GM12878 (cell line): ENCODE data around the gene TREM1. TPM values are rescaled to one million over a fixed set of nuclear protein-coding genes. Genes with fewer than 3 reads are reported as not detected.

Experiments used
- ATAC-seq: fragments of 200-7000 bp; cut with Tn5 transposase; 3 replicates; pipeline ENCODE4 v1.9.1; 2020; ENCODE audit warnings: mild to moderate bottlenecking, moderate library complexity
- BruUV-seq: library from RNA; stranded (reverse); fragments of 400-500 nt; replicated peaks from 2 replicates; lab custom pipeline; 2021; lab: Mats Ljungman, UMichigan
- CTCF ChIA-PET: fragments of 300-600 bp; sonication (Branson Sonifier 250); formaldehyde crosslinking; extraction: SDS; loops from one replicate; lab custom pipeline; 2021; ENCODE audit warnings: inconsistent platforms; lab: Yijun Ruan, JAX
- POLR2A ChIA-PET: fragments of 350-600 bp; formaldehyde crosslinking; extraction: SDS; loops from one replicate; lab custom pipeline; 2021; ENCODE audit warnings: inconsistent platforms; lab: Charles Lee
- RAD21 ChIA-PET: fragments of 300-600 bp; sonication (Branson Sonifier 250); formaldehyde crosslinking; loops from one replicate; lab custom pipeline; 2023; ENCODE audit warnings: antibody characterized with exemption; ENCODE audit not compliant: unreplicated experiment; lab: Charles Lee
- SMC1A ChIA-PET: fragments of 300-600 bp; sonication (Branson Sonifier 250); formaldehyde crosslinking; loops from one replicate; lab custom pipeline; 2023; ENCODE audit not compliant: unreplicated experiment, uncharacterized antibody; lab: Charles Lee
- DNase-seq: peaks from one replicate; pipeline ENCODE4 v3.0.0-alpha.2; 2011; ENCODE audit warnings: low read depth, low spot score
- FAIRE-seq: peaks from 3 replicates; lab custom pipeline; 2011; peaks lifted over from hg19 to GRCh38; lab: Jason Lieb, UNC
- H2AFZ ChIP-seq: 2 replicates; pipeline ENCODE4 v1.6.0; 2011; ENCODE audit warnings: low read depth, low read length, control low read depth; ENCODE audit not compliant: control insufficient read depth
- H3K27ac ChIP-seq: 2 replicates; pipeline ENCODE4 v1.5.1; 2011; ENCODE audit warnings: control low read depth; ENCODE audit not compliant: control insufficient read depth, insufficient read depth
- H3K27me3 ChIP-seq, 2 experiments: replicated peaks in 1 of 2; 2 replicates each; pipeline versions ENCODE4 v1.6.0 to v1.6.1; 2011; ENCODE audit warnings: low read length in 1 of 2; ENCODE audit not compliant: control insufficient read depth in 2 of 2, insufficient read depth in 2 of 2
- H3K36me3 ChIP-seq, 2 experiments: 2 replicates each; pipeline ENCODE4 v1.5.1; 2011; ENCODE audit warnings: low read length in 1 of 2; ENCODE audit not compliant: control insufficient read depth in 2 of 2, insufficient read depth in 2 of 2
- H3K4me1 ChIP-seq: 2 replicates; pipeline ENCODE4 v1.6.1; 2011; ENCODE audit warnings: mild to moderate bottlenecking, low read length, moderate library complexity, mixed read lengths; ENCODE audit not compliant: control insufficient read depth, insufficient read depth
- H3K4me2 ChIP-seq: 2 replicates; pipeline ENCODE4 v1.6.0; 2011; ENCODE audit warnings: control low read depth; ENCODE audit not compliant: control insufficient read depth, insufficient read depth
- H3K4me3 ChIP-seq: fragments of 200-600 bp; sonication (generic); 2 replicates; pipeline ENCODE4 v1.5.1; 2016
- H3K79me2 ChIP-seq: 2 replicates; pipeline ENCODE4 v1.6.0; 2011; ENCODE audit warnings: low read length; ENCODE audit not compliant: control insufficient read depth, insufficient read depth
- H3K9ac ChIP-seq: 2 replicates; pipeline ENCODE4 v1.8.0; 2011; ENCODE audit warnings: low read length, control low read depth, mixed read lengths; ENCODE audit not compliant: control insufficient read depth, insufficient read depth
- H3K9me3 ChIP-seq: replicated peaks from 3 replicates; pipeline ENCODE4 v1.5.1; 2011; ENCODE audit warnings: mild to moderate bottlenecking, low read length; ENCODE audit not compliant: control insufficient read depth, insufficient read depth
- H4K20me1 ChIP-seq: 2 replicates; pipeline ENCODE4 v1.6.0; 2011; ENCODE audit not compliant: control insufficient read depth, insufficient read depth
- ATF7 ChIP-seq: fragments of 450-650 bp; IDR thresholded peaks from 2 replicates; pipeline ENCODE4 v1.6.1; 2016; ENCODE audit warnings: low read depth, mild to moderate bottlenecking
- CREM ChIP-seq: IDR thresholded peaks from 2 replicates; pipeline ENCODE4 v1.6.1; 2014; ENCODE audit warnings: antibody characterized with exemption, low read depth
- EP300 ChIP-seq, 2 experiments: fragments of 150-350 bp in 1 of 2; IDR thresholded peaks; 2 replicates each; pipeline ENCODE4 v1.6.1; 2011 to 2012; ENCODE audit warnings: low read depth in 2 of 2, low read length in 2 of 2, borderline replicate concordance in 1 of 2, improper control_type of control experiment in 1 of 2, inconsistent platforms in 1 of 2; ENCODE audit not compliant: control insufficient read depth in 1 of 2
- GABPA ChIP-seq: IDR thresholded peaks from 2 replicates; pipeline ENCODE4 v1.6.1; 2014; ENCODE audit warnings: antibody characterized with exemption, low read depth, mild to moderate bottlenecking, inconsistent platforms
- HDGF ChIP-seq: fragments of 450-650 bp; IDR thresholded peaks from 2 replicates; pipeline ENCODE4 v1.6.1; 2016; ENCODE audit warnings: antibody characterized with exemption
- HSF1 ChIP-seq: fragments of 150-350 bp; IDR thresholded peaks from 2 replicates; pipeline ENCODE4 v1.6.1; 2014; ENCODE audit warnings: mild to moderate bottlenecking, low read depth, low read length
- MEF2A ChIP-seq: IDR thresholded peaks from 2 replicates; pipeline ENCODE4 v1.6.1; 2011; ENCODE audit warnings: low read depth, mild to moderate bottlenecking, low read length, moderate library complexity; ENCODE audit not compliant: insufficient read depth
- MEF2B ChIP-seq: fragments of 450-650 bp; IDR thresholded peaks from 2 replicates; pipeline ENCODE4 v1.6.1; 2018; ENCODE audit warnings: mild to moderate bottlenecking, moderate library complexity; ENCODE audit not compliant: partially characterized antibody, poor library complexity, severe bottlenecking
- MXI1 ChIP-seq: fragments of 150-350 bp; IDR thresholded peaks from 2 replicates; pipeline ENCODE4 v1.6.1; 2011; ENCODE audit warnings: low read depth, mild to moderate bottlenecking, inconsistent platforms, low read length, improper control_type of control experiment
- NFIC ChIP-seq: IDR thresholded peaks from 2 replicates; pipeline ENCODE4 v1.6.1; 2012; ENCODE audit warnings: low read depth, mild to moderate bottlenecking, inconsistent platforms, low read length, moderate library complexity
- USF1 ChIP-seq: IDR thresholded peaks from 2 replicates; pipeline ENCODE4 v1.6.1; 2011; ENCODE audit warnings: borderline replicate concordance, low read depth, mild to moderate bottlenecking, moderate library complexity, mixed read lengths, low read length; ENCODE audit not compliant: insufficient read depth; ENCODE audit errors: extremely low read length
- USF2 ChIP-seq: IDR thresholded peaks from 2 replicates; pipeline ENCODE4 v1.6.1; 2011; ENCODE audit warnings: low read depth, low read length, improper control_type of control experiment, borderline replicate concordance
- ZBTB11 ChIP-seq: fragments of 450-650 bp; formaldehyde crosslinking; IDR thresholded peaks from 2 replicates; pipeline ENCODE4 v1.5.0; 2022; ENCODE audit warnings: mild to moderate bottlenecking, missing genetic modification characterization
- WGBS: methylation state at CpG from one replicate; pipeline ENCODE4 v1.1.6; 2016; ENCODE audit warnings: low lambda C conversion rate; ENCODE audit not compliant: insufficient replicate concordance, insufficient coverage; ENCODE audit errors: missing lambda C conversion rate; 5-methylcytosine and 5-hydroxymethylcytosine counted together
- in situ Hi-C: fragments of 300-500 bp; cut with MboI; formaldehyde crosslinking; loops from 9 replicates; pipeline ENCODE4 v1.14.3; 2018; ENCODE audit warnings: mixed read lengths
- intact Hi-C: fragments of 100-400 bp; cut with micrococcal nuclease; formaldehyde crosslinking; loops from one replicate; pipeline ENCODE4 v1.14.2; 2022; ENCODE audit not compliant: unreplicated experiment
- polyA plus RNA-seq, 11 experiments: library from polyadenylated mRNA; depleted of rRNA in 4 of 11; unstranded in 6 of 11; stranded (reverse) in 5 of 11; fragments of >200 nt; fragmentation: Nextera tagmentation in 4 of 11; fragmentation: Illumina TruSeq in 1 of 11; extraction: Ambion mirVana in 4 of 11; extraction: Trizol in 1 of 11; gene quantifications; 1 replicate in 1 of 11; 2 replicates in 10 of 11; pipeline versions ENCODE4 v1.2.1 to v1.2.3, GENCODE V29; 2011 to 2016; ENCODE audit warnings: inconsistent platforms in 2 of 11, missing spikeins in 2 of 11, low read depth in 1 of 11
- total RNA-seq, 4 experiments: library from RNA; depleted of rRNA in 3 of 4; stranded (reverse); fragments of >200 nt in 3 of 4; fragmentation: Illumina TruSeq in 1 of 4; extraction: Trizol in 1 of 4; gene quantifications; 2 replicates each; pipeline versions ENCODE4 v1.2.1 to v1.2.3, GENCODE V29; 2013 to 2021

TREM1 gene
- total and polyA plus RNA-seq, 10 of the 15 experiments (the other 5 are each of a cell fraction or from before 2014, with no cell fraction given): 0.09 to 2.6 (median 0.28) TPM; not detected in 2

- in situ Hi-C loops (no loop called here), intact Hi-C loops (no loop called here)
- SMC1A ChIA-PET: interaction anchor here (0.9 to 4.8 kb wide), 19 partner anchors 8 to 445 kb away, joined by 3 to 33 read pairs (median 4); partner anchors contain the start of gene TREML2
- POLR2A ChIA-PET: interaction anchor here (0.7 to 4.8 kb wide), 6 partner anchors 10 to 88 kb away, joined by 3 to 20 read pairs (median 3); partner anchors contain the start of gene TREML2
- no peak overlapping the region for H3K4me3 ChIP-seq
- no peak overlapping the region for H3K27ac ChIP-seq
- peak; percentile 83 for FAIRE-seq
- H4K20me1 ChIP-seq: no peaks in the 10 kb centered on the region
- 14% methylated on average over 6 of the region's 6 CpGs for WGBS
- no TSS peak for BruUV-seq
- ATAC-seq: peak; percentile 93
- H3K36me3 ChIP-seq: no peaks in the 10 kb centered on the region
- CTCF ChIA-PET: interaction anchor here (0.7 to 6.5 kb wide), 8 partner anchors 10 to 418 kb away, joined by 3 to 53 read pairs (median 6); no protein-coding TSS in a partner anchor
- H3K4me2 ChIP-seq: no peak overlapping the region
- no peak overlapping the region for H2AFZ ChIP-seq
- H3K79me2 ChIP-seq: no peaks in the 10 kb centered on the region
- H3K9me3 ChIP-seq: no peaks in the 10 kb centered on the region; the same call in 2 of the 3 replicates
- H3K4me1 ChIP-seq: no peaks in the 10 kb centered on the region
- H3K9ac ChIP-seq: no peak overlapping the region
- DNase-seq: no peak
- RAD21 ChIA-PET: interaction anchor here (0.7 to 3.5 kb wide), 10 partner anchors 10 to 88 kb away, joined by 3 to 27 read pairs (median 8); partner anchors contain the start of genes NCR2 and TREML2
- no peaks in the 10 kb centered on the region for H3K27me3 ChIP-seq
- no peak for TF ChIP-seq ZBTB11 (CRISPR knock-in tag)
- TF ChIP-seq GABPA: no peak
- peak; percentile 63 for TF ChIP-seq MEF2A
- TF ChIP-seq CREM: peak; percentile 67; the same call in 1 of the 2 replicates
- peak; percentile 67; the same call in 1 of the 2 replicates for TF ChIP-seq NFIC
- TF ChIP-seq EP300 (IDR thresholded peaks at IDR 0.05; ENCODE audit: borderline replicate concordance in 1 of 2, control insufficient read depth in 1 of 2, low read depth in 2 of 2, low read length in 2 of 2): peak in 1 of 2 experiments; percentile 85; a peak in 2 of 4 replicates
- TF ChIP-seq HDGF: no peak
- no peak for TF ChIP-seq HSF1
- TF ChIP-seq USF1: peak; percentile 49
- TF ChIP-seq MEF2B: peak; percentile 82
- peak; percentile 91 for TF ChIP-seq ATF7
- TF ChIP-seq USF2: peak; percentile 71; the same call in 1 of the 2 replicates
- TF ChIP-seq MXI1: peak; percentile 70
Measured at GRCh38 chr6:41288030-41288753, 1.7 kb upstream of the TREM1 start.
